Fibroblast of mammary gland (primary cell): ENCODE results near the gene TMED6.

Source experiments
- DNase-seq: peaks from one replicate; pipeline ENCODE4 v3.0.0-alpha.2; 2010; ENCODE audit warnings: low read depth
- H3K4me3 ChIP-seq: 2 replicates; pipeline ENCODE4 v1.5.1; 2011; ENCODE audit warnings: low read depth, mild to moderate bottlenecking, low read length, moderate library complexity; ENCODE audit not compliant: control insufficient read depth
- CTCF ChIP-seq: conservative IDR thresholded peaks from 2 replicates; pipeline ENCODE4 v1.5.1; 2011; ENCODE audit warnings: low read depth, low read length, inconsistent platforms; ENCODE audit not compliant: control insufficient read depth, insufficient read depth

The TMED6 gene

DNA sequence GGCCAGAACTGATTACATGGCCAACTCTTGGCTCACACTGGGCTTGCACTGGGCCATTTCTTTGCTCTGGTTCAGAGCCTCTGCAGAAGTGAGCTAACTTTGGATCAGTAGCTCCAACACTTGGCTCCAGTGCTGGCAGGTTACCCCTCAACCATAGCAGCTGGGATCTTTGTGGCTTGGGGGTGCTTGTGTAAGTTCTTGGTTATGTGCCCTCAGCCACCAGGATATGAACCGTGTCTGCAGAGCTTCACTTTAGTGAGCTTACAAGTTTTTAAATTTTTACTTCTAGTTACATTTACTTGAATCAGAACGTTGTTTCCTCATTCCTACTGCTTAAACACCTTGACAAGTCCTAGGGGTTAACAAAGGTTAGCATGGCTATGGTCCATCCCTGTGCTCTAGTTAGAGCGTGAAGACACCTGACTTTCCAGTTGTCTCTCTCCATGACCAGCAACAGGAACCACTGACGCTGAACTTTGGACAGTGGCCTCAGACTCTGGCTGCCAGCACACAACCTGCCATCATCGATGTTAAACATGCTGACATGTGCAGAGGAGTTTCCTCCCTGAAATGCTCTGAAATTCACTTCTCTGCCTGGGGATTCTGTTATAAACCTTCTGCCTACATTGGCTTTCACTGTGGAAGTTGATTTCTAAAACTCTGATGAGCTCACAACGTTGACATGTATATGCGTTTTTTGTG lies 25.3 kb downstream of the TMED6 start:
- H3K4me3 ChIP-seq, result no peak overlapping the region
- DNase-seq, result peak; percentile 20
- no peak for TF ChIP-seq CTCF

- no peak overlapping the region for H3K4me3 ChIP-seq
- DNase-seq, result no peak
- no peak for TF ChIP-seq CTCF
Measured at GRCh38 chr16:69325784-69326171, 25.8 kb downstream of the TMED6 start.

GRCh38 chr16:69324585-69325253 lies 26.9 kb downstream of the TMED6 start:
- DNase-seq, result no peak
- no peak overlapping the region for H3K4me3 ChIP-seq
- TF ChIP-seq CTCF, result no peak

- TF ChIP-seq CTCF, result no peak
Measured at GRCh38 chr16:69324013-69324531, 27.5 kb downstream of the TMED6 start.

GRCh38 chr16:69323415-69323814 lies 28.2 kb downstream of the TMED6 start:
- no peak overlapping the region for H3K4me3 ChIP-seq
- no peak for TF ChIP-seq CTCF
- no peak for DNase-seq

More at GRCh38 chr16:69324013-69324531, 27.5 kb downstream of the TMED6 start:
- DNase-seq, result no peak
- no peak overlapping the region for H3K4me3 ChIP-seq

DNA sequence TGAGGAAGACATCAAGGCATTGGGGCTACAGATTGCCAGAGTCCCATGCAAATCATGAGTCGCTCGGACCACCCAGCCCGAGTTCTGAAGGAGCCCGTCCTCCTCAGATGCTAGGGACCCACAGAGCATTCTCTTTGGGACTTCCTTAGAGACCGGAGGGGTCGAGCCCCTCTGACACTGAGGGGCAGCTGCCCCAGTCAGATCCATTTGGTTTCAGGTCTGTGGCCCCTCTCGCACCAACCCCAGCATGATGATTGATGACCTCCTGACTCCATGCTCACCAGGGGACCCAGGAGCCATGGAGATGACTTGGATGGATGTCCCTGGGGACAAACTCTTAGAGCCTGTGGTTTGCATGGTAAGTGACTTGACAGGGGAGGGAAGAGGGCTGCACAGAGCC lies 29.2 kb downstream of the TMED6 start:
- DNase-seq, result no peak
- no peak overlapping the region for H3K4me3 ChIP-seq
- TF ChIP-seq CTCF, result no peak
